NCI-H226 (cell line): ENCODE measurements around the gene POU2F2.

Experiments
- DNase-seq: peaks from one replicate; pipeline ENCODE4 v3.0.0-alpha.2; 2015

Gene POU2F2

GRCh38 chr19:42098781-42099180 lies 33.5 kb downstream of the POU2F2 start:
- no peak for DNase-seq

DNA sequence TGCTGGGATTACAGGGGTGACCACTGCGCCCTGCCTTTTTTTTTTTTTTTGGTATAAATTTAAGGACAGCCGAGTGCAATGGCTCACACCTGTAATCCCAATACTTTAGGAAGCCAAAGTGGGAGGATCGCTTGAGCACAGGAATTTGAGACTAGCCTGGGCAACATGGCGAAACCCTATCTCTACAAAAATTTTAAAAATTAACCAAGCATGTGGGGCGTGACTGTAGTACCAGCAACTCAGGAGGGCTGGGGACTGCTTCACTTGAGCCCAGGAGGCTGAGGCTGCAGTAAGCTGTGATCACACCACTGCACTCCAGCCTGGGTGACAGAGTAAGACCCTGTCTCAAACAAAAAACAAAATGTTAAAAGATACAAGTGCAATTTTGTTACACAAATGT lies 34.8 kb downstream of the POU2F2 start:
- no peak for DNase-seq

- no peak for DNase-seq
Observed at GRCh38 chr19:42096255-42096837, 35.9 kb downstream of the POU2F2 start.

DNA sequence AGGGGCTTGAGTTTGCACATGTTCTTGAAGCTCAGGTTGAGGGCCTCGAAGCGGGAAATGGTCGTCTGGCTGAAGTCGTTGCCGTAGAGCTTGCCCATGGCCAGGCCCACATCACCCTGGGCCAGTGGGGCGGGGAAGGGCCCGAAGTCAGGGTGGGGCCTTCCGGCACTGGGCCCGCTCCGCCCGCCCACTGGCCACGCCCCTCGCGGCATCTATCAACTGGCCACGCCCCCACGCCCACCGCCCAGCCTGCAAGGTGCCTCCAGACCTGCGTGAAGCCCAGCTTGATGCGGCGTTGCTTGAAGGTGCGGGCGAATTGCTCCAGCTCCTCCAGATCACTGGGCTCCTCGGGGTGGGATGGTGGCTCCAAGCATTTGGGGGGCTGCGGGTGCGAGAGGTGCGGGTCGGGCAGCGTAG lies 36.4 kb downstream of the POU2F2 start:
- no peak for DNase-seq

GRCh38 chr19:42095142-42095813 lies 37.0 kb downstream of the POU2F2 start:
- DNase-seq, result no peak

DNA sequence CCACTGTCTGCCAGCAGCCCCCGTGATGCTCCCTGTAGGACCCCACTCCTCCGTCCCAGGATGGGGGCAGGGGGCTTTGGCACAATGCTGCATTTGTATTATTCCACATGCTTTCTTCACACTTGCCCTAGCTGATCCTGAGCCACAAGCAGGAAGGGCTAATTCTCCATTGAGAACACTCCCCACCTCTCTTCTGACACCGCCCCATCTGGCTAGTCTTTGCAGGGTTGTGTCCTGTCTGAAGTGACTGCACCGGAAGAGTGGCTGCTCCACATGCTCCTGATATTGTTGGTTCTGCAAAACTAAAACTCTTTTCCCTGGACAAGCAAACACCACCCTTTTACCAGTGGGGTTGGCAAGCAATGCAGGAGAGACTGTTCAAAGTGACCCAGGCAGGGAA lies 38.3 kb downstream of the POU2F2 start:
- no peak for DNase-seq

DNA sequence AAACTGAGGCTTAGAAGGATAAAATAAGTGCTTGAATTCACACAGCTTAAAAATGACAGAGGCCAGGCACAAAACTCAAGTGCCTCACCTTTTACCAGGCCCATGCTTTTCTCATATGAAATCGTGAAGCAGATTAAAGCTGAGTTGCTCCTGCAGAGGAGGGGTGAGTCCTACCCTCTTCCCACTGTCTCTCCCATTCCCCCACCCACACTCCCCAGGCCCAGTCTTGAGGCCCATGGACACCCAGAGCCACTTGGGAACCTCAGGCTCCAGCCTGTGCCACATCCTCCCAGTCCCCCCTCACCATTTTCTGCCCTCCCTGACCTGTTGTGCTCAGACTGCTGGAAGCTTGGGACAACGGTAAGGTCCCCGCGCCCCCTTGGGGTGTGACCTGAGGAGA lies 38.7 kb downstream of the POU2F2 start:
- DNase-seq, result no peak

- DNase-seq, result peak; percentile 39
Observed at GRCh38 chr19:42092350-42092749, 39.9 kb downstream of the POU2F2 start.

DNA sequence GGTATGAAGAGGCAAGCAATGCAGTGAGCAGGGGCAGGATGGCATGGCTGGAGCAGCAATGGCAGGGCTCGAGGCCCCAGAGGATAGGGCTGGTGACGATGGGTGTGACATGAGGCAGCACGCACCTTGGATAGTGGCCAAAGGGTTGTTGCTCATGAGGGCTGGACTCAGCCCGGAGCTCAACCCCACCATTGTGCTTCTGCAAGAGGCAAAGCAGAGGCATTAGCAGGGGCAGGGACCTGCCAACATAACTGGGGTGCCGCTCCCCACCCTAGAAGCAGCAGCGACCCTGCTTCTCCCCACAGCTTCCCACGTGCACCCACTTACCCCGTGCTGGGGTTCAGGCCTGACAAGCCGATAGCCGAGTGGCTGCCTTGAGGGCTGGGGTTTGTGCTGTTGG lies 40.5 kb downstream of the POU2F2 start:
- DNase-seq, result no peak

GRCh38 chr19:42091300-42091699 lies 40.9 kb downstream of the POU2F2 start:
- no peak for DNase-seq

GRCh38 chr19:42090672-42091071 lies 41.6 kb downstream of the POU2F2 start:
- DNase-seq, result no peak

DNA sequence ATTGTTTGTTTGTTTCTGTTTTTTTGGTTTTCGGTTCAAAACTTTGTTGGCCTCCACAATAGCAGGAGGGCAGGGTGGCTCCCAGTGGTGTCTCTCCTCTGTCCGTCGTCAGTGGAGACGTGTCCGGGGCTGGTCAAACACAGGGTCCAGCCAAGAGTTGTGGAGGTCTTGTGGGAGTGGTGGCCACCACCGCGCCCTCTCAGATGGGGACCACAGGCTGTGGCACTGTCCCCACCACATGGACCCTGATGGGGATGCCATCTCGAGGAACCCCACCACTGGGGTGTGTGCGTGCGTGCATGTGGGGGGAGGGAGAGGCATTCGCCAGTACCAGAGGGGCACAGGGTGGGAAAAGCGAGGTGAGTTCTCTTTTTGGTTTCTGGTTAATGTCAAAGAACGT lies 42.5 kb downstream of the POU2F2 start:
- DNase-seq, result no peak

- no peak for DNase-seq
Observed at GRCh38 chr19:42089191-42089750, 43.0 kb downstream of the POU2F2 start.

- DNase-seq, result peak; percentile 48
Observed at GRCh38 chr19:42088471-42089190, 43.6 kb downstream of the POU2F2 start.

DNA sequence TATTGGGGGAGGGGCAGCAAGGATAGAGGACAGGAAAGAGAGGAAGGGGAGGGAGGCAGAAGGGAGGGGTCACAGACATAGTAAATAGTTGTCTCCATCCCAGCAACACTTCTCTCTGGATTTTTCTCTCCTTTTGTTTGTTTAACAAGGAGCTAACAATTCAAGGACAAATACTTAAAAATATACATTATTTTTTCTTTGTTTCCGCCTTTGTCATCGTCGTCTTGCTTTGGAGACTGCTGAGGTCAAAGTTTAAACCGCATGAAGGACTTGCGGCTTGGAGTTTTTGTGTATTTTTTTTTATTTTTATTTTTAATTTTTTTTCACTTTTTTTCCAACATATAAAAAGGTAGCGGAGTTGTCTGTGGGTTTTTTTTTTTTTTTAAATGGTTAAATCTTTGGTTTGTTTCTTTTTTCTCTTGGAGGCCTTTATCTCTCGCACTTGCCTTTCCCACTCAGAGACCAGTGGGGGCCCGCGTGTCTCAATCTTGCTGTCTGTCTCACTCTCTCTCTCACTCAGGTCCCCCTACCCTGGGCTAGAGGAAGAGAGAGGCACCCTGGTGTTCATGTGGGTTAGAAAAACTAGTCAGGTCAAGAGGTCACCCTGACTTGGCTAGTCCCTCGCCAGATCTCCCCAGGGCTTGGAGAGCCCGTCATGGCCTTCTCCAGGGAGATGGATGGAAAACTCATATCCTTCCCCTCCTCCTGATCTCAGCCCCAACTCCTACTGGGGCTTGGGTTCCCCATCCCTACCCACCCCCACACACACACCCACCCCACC lies 45.3 kb downstream of the POU2F2 start:
- DNase-seq, result no peak

DNA sequence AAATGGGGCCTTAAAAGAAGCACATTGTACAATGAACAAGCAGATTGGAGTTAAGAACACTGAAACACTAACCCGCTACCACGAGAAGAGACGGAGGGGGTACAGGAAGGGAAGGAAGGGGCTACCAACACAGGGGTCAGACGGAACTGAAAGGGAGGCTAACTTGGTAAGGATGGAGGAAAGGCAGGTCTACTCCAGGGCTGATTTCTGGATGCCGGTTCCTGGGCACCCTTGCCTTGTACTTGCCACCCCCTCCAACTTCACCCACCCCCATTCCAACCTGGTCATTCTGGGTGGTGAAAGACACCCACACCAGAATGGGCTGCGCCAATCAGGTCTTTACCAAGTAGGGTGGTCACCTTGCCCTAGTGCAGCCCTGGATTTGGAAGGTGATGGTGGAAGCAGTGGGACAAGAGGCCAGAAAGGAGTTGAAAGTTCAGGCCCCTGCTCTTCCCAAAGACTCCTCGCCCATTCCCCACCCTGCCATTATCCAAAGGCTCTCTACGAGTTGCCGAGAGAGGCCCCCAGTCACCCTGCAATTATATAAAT lies 46.0 kb downstream of the POU2F2 start:
- no peak for DNase-seq

GRCh38 chr19:42083537-42083936 lies 48.7 kb downstream of the POU2F2 start:
- no peak for DNase-seq

DNA sequence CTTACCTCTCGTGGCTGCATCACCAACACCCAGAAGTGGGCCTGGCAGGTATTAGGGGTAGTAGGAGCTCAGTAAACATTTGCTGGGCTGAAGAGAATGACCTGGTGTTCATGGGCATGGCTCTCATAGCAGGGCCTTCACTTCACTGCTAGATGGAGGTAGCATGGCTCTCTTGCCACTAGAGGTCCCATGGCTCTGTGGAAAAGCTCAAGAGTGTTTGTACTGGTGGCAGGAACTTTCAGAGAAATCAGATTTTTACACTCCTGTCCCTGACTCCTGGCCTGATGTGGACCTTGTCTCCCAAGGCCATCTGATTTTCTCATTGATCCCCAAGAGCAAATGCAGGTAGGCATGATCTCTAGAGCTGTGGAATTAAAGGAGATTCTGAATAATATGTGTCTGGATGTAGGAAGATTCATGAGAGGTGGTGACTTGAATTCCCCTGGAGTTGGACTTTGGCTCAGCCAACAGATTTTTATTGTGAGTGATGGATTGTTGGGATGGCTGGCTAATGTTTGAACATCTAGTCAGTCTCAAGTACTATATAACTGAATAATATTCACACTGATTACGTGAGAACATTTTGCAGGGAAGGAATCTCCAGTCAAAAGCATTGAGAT lies 50.6 kb downstream of the POU2F2 start:
- DNase-seq, result peak; percentile 21

- no peak for DNase-seq
Observed at GRCh38 chr19:42080764-42081375, 51.4 kb downstream of the POU2F2 start.

DNA sequence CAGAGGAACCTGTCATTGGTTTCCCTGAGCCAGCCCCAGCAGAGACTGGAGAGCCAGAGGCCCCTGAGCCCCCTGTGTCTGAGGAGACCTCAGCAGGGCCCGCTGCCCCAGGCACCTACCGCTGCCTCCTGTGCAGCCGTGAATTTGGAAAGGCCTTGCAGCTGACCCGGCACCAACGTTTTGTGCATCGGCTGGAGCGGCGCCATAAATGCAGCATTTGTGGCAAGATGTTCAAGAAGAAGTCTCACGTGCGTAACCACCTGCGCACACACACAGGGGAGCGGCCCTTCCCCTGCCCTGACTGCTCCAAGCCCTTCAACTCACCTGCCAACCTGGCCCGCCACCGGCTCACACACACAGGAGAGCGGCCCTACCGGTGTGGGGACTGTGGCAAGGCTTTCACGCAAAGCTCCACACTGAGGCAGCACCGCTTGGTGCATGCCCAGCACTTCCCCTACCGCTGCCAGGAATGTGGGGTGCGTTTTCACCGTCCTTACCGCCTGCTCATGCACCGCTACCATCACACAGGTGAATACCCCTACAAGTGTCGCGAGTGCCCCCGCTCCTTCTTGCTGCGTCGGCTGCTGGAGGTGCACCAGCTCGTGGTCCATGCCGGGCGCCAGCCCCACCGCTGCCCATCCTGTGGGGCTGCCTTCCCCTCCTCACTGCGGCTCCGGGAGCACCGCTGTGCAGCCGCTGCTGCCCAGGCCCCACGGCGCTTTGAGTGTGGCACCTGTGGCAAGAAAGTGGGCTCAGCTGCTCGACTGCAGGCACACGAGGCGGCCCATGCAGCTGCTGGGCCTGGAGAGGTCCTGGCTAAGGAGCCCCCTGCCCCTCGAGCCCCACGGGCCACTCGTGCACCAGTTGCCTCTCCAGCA lies 52.1 kb downstream of the POU2F2 start:
- no peak for DNase-seq

GRCh38 chr19:42079276-42079669 lies 53.0 kb downstream of the POU2F2 start:
- DNase-seq, result no peak
